GM18498 (cell line): ENCODE measurements around the gene RTCB.

Experiments used
- ATAC-seq: cut with Tn5 transposase; IDR thresholded peaks from one replicate; pipeline ENCODE4 v1.9.1; 2021; ENCODE audit warnings: mild to moderate bottlenecking, moderate library complexity; ENCODE audit not compliant: unreplicated experiment

RTCB gene

DNA sequence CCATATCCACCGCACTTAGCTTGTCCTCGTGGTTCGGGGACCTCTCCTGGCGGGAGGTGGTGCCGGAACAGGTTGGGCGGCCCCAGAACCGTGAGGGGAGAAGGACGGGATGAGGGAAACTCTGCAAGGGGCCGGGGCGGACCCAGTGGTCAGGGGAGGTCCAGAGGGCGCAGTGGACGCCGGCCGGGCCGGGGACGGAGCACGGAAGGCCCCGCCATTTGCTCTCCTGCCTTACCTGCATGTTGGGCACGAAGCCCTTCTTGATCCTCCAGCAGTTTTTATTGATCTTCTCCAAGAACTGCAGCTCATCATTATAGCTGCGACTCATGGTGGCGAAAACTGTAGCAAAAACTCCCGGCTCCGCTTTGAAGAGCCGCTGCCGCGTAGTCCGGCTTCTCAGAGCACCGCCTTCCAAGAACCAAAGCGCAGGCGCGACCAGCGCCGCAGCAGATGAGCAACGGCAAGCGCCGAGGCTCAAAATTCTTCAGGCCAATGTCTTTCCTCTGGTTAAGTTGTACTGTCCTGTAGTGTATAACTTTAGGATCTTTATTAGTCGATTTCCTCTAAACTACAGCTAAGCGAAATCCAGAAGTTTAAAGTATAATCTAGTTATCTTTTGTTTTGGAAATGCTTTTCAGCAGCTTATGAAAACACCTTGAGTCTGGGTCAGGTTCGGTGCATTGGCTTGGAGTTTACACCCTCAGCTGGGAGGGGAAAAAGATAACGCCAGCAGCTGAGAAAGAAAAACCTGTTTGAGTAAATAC, at the start of gene RTCB:
RTCB (minus strand) TSS at position 419 of the 764 bp plus-strand sequence; CDS start at position 328, 91 bp downstream.
- peak; percentile 67 for ATAC-seq

DNA sequence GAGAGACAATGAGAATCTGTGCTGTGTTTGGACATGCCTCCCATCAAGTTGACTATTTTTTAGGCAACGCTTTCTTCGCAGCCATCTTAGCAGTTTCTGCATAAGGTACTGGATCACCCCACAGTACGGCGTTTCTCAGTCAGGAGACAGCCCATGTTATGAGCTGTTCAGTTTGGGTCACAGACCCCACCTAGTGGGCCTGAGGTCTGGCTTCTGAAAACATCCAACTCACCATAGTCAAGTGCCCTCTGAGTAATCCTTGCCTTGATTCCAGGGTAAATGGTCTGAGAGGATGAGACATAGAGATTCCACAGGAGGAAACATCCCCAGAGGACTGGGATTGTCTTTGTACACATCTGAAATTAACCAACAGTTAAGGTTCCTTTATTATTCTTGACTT, 45.0 kb upstream of the RTCB start:
- no peak for ATAC-seq

DNA sequence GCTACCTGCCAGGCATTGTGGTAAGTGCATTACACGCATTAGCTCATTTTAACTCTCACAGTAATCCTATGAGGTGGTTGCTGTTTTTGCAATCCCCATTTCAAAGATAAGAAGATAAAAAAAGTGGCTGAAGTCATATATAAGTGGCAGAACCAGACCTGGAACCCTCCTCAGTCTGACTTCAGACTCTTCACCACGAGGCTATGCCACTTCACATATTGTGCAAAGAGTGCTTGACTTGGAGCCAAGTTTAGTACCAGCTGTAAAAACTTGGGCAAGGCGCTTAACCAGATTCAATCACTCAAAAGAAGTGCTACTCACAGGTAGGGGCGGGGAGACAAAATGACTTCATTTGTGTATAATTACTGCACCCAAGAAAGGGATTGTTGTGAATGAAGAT, 36.9 kb upstream of the RTCB start:
- no peak for ATAC-seq

DNA sequence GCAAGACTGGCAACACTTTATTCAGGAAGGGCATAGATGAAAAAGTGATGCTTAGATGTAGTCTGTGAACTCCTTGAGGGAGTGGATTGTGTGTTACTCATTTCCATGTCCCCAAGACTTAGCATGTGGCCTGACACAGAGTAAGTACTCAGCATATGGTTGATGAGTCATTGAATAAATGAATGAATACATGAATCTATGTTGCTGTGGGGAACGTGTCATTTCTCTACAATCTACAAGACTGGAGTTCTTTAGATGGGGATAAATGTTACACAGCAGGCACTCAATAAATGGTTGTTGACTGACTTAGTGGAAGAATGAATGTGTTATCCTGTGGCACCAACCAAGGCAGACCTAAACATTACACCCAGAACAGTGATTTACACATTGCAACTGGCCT, 34.3 kb upstream of the RTCB start:
- no peak for ATAC-seq

DNA sequence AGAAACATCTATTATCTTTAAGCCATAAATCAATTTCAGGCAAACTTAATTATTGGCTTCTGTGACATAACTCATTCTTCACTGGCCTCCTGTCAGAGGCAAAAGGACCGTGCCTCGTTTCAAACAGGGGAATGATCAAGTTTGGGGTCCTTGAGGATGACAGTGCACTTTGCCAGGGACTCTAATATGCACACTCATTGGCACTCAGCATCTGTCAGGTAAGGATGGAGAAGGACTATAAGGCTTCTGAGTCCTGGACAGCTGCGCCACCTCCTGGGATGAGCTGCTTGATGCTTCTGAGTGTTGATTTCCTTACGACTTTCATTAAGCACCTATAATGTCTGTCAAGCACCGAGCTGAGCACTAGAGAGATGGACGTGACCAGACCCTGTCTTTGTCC, 32.0 kb upstream of the RTCB start:
- ATAC-seq = no peak

DNA sequence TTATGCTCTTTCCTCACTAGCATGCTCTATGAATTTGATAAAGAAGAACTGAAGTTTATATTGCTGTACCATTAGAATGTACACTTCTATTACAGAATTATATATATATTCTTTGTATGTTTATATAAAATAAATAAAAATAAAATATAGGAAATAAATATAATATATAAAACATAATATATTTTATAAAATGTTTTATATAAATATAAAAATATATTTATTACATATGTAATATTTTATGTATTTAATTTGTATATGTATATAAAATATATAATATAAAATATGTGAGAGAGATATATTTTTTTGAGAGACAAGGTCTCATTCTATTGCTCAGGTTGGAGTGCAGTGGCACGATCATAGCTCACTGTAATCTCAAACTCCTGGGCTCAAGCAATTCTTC, 18.3 kb upstream of the RTCB start:
- no peak for ATAC-seq

DNA sequence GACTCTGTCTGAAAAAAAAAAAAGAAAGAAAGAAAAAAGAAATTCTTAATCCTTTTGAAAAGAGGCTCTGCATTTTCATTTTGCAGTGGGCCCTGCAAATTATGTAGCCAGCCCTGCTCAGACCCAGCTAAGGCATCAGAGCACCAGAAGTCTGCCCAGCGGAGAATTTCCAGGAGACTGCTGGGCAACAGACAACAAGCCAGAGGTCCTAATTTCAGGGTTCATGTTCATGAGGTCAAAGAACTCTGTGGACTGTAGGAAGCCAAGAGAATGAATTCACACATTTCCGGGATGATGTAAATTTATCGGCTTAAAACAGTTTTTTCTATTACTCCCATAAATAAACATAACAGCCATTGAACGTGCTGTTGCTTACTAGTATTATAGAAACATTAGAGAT, 14.8 kb upstream of the RTCB start:
- ATAC-seq = no peak

DNA sequence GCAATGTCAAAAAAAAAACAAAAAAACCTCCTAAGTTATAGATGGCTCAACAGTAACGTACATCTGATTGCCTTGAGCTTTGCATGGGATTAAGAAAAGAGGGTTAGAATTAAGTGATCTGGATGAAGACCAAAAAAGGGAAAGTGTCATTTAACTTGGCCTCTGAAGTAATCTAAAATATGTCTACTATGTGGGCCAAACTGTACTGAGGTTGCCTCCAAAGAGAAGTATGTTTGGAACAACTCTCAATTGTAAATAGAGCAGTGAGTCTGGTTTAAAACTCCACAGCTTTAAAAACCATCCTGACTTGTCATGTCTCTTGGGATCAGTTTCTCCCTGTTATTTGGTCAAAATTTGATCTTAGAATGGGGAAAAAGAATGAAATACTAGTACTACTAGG, 11.6 kb upstream of the RTCB start:
- ATAC-seq = no peak

DNA sequence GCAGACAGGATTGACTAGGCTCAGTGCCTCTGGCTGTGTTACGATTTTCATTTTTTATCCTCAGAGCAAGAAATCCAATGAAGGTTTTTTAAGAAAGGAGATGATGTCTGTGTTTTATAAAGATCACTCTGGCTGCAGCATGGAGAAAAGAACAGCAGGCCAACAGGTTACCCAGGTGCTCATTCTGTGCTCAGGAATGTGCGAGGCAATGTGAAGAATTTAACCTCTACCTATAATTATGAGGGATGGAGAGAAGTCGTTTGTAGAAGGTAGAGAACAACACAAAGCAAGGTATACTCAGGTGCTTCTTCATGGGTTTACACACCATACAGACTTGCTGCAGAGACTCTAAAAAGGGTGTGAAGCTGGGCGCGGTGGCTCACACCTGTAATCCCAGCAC, 10.0 kb upstream of the RTCB start:
- no peak for ATAC-seq

DNA sequence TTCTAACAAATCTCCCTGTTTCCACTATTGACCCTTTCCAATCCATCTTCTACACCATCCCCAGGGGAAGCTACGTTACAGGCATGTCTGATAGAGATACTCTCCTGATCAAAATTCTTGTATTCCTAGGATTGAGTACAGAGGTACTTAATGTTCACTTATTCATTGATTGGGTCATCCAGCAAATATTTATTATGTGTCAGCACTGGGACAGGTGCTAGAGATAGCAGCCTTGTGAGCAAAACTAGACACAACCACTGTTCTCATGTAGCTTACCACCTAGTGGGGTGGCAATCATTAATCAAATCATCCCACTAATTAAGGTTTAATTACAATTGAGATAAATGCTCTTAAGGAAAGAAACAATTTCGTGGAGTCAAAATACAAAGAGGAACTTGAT, 9.4 kb upstream of the RTCB start:
- ATAC-seq = no peak

DNA sequence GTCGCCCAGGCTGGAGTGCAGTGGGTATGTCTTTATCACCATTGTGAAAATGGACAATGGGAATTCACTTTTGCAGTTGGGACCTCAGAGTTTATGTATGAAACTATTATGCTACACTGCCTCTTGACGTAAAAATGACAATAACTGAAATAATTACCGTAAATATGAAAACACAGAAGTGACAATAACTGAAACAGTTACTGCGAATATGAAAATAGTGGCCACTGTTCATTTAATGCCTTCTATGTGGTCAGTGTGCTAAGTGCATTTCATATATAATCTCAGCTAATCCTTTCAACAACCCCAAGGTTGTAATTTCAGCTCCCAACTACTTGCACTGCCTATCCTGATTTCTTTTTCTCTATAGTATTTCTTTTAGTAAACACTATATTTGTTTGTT, 5.9 kb upstream of the RTCB start:
- ATAC-seq = no peak

DNA sequence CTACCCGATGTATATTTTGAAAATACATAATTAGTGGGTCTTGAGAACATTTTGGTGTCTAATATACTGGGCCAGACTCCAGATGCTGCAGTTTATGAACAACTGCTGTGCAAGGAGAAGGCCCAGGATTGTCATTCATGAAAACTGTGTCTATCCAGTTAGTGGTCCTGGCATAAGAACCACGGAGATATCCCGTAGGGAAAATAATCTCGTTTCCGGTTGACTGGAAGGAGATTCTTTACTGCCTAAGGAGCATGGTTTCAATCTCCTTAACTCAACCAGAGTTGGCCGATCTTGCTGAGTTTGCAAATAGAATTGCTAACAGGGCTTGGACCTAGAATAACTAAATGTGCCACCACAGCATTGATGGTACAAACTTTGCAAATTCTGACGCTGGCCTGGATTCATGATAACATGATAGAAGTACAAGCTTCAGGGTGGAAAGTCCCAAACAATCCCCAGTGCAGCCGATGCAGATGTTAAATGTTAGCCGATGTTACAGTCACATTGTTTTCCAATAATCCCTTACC, 4.6 kb upstream of the RTCB start:
- ATAC-seq = no peak

DNA sequence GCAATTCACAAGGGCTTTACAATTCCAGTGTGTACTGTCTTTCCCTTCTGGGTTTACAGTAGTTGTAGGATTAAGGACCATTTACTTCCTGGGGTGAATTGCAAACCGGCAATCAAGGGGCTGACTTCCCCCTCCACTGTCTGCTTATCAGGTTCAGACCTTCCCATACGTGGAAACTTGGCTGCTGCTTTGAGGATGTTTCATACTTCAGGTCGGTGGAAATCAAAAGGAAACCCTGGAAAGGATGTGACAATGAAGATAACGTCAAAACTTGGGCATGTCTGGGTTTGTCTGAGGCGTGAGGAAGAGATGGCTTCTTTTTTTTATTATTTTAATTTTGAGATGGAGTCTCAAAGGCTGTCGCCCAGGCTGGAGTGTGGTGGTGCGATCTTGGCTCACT, 2.1 kb upstream of the RTCB start:
- ATAC-seq = no peak

DNA sequence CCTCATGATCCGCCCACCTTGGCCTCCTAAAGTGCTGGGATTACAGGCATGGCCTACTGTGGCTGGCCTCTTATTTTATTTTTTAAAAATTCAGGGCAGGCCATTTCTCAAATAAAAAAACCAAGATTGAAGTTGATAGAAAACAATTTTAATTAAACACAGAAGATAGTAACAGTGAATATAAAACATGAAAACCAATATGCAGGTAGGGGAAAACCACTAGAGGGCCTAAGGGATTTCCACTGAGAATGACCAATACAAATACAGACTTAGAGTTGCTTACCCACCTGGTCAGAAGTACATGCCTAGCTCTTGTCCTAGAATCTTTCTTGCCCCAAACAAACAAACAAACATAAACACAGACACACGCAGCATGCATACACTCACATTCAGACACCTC, 1.7 kb upstream of the RTCB start:
- ATAC-seq = no peak

DNA sequence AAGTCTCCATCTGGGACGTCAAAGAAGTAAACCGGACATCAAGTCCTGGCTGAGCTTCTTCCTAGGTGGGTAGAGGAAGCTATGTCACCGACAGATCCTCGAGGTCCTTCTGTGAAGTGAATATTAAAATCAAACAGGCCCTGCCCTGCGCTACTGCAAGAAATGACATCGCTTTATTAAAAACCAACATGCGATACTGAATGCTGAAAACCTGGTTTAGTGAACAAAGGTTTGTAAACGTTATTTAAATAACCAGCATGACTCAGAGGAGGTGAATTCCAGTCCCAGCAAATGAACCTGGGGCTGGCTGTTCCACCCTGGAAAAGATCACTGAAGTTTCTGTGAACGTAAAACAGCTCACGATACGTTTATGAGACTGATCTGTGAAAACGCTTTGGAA, 645 bp downstream of the RTCB start:
- no peak for ATAC-seq

DNA sequence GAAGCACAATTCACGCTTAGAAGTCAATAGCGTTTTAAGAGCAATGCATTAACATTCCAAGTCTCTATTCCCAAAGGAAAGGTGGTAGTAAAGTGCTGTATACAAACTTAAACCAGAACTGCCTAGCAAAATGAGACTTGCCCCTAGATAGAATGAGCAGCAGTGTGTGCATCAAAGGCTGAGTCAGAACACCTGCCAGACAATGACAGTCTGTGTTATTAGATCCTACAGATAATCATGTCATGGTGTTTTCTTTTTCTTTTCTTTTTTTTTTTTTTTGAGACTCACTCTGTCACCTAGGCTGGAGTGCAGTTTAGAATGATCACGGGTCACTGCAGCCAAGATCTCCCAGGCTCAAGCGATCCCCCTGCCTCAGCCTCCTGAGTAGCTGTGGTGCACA, 1.6 kb downstream of the RTCB start:
- ATAC-seq = no peak

DNA sequence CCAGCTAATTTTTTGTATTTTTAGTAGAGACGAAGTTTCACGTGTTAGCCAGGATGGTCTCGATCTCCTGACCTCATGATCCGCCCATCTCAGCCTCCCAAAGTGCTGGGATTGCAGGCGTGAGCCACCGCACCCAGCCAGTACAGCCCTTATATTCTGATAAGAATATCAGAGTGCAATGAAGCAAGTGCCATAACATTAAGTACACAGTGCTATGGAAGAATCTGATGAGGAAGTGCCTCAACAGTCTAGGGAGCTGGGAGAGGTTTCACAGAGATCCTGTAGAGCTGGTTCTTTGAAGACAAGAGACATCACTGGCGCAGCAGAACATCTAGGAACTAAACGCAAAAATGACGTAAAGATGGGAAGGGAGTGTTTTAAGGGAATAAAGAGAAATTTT, 2.1 kb downstream of the RTCB start:
- no peak for ATAC-seq

DNA sequence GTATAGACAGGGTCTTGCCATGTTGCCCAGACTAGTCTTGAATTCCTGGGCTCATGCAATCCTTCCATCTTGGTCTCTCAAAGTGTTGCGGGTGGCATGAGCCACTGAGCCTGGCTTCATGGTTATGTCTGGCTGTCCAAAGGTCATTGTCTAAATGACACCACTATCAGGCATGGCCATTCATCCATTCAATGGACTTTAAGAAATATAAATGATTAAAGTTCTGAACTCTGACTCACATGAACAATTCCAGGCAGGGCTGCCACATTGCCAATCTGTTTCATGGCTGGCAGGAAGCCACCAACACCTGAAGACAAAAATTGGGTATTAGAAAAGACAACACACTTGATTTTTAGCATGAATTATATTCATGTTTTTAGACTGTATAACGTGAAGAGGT, 4.1 kb downstream of the RTCB start:
- no peak for ATAC-seq

DNA sequence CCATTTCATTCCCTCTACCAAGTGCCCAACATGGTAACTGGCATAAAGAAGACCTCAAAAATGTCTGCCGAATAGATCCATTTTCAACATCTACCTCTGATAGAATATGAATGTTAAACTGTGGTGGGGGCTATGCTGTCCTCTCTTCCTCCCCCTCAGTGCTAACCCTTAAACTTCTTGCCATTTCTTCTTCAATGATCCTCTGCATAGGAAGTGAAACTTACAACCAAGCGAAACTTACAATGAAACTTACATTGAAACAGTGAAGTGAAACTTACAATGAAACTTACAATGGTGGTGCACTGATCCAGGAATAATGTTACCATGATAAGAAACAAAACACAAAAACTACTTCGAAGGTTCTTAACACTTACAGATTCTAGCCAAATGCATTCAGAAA, 4.7 kb downstream of the RTCB start:
- peak; percentile 60 for ATAC-seq

DNA sequence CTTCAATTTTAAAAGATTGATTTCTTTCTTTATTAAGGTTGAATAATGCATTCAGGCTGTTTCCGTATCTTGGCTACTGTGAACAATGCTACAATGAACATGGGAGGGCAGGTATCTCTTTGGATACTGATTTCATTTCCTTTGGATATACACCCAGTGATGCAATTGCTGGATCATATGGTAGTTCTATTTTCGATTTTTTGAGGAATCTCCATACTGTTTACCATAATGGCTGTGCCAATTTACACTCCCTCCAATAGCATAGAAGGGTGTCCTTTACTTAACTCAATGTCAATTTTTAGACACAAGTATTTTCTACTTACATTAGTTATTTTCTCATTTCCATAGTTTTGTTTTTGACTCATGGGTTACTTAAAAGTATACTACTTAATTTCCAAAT, 8.0 kb downstream of the RTCB start:
- no peak for ATAC-seq

DNA sequence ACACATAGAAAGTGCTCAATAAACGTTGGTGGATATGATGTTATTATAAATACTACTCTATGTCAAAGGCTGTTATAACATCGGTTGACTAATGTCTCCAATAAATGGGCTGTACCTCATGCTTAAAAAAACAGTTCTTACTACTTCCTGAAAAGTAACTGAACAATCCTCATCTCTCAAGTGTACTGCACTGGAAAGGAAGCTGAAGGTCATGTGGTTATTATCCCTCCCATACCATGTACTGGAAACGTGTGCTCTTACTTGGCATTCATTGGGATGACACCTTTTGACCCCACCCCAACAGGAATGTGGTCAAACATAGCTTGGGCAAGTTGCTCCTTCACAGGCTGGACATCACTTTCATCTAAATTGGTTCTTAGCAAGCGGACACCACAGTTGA, 10.6 kb downstream of the RTCB start:
- no peak for ATAC-seq

DNA sequence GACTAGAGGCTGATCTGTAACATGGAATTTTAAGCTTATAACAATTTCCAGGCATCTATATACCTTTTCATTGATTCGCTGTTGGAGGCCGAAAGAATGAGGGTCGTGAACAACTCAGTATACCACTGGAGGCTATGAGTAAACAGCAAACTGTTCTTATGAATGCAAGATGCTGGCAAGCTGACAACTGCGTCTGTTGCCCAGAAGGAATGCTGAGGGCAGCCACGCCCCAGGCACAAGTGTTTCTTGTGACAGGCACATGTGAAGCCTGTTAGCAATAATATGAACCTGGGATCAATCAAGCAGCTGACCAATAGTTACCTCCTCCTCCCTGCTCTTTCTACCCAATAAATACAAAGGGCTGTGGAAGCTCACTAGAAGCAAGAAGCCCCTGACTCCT, 15.3 kb downstream of the RTCB start:
- ATAC-seq = no peak

DNA sequence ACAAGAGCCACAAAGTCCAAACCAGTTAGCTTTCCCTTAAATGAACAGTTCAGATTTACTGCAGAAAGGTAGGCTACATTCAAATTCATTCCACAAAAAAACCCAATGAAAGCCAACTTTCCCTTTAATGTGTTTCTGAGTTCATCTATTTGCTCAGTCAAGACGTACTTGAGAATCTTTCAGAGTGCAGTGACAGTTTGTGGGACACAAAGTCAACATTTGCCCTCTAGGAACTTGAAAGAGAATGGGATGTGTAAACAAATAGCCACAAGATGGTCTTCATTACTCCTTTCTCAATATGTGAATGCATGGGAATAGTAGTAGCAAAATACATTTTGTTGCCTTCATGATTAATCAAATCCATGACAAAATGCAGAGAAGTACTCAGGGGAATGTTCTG, 15.8 kb downstream of the RTCB start:
- ATAC-seq = no peak
